SK-N-SH treated with all-trans-retinoic acid at 6 μM for 48 hours (cell line): ENCODE results near the gene SNRPA1.

Source experiments
- CREB5 ChIP-seq: fragments of 250-450 bp; sonication (Bioruptor Pico); IDR thresholded peaks from 2 replicates; pipeline ENCODE4 v1.5.1; 2020; ENCODE audit warnings: low read depth, mild to moderate bottlenecking, moderate library complexity
- OSR1 ChIP-seq: fragments of 250-450 bp; sonication (Bioruptor Pico); IDR thresholded peaks from 2 replicates; pipeline ENCODE4 v1.8.0; 2022; ENCODE audit warnings: moderate library complexity, mild to moderate bottlenecking, inconsistent platforms
- ZFP30 ChIP-seq: fragments of 450-650 bp; formaldehyde crosslinking; IDR thresholded peaks from 2 replicates; pipeline ENCODE4 v1.5.0; 2022; ENCODE audit warnings: mild to moderate bottlenecking, moderate library complexity
- ZNF565 ChIP-seq: fragments of 450-650 bp; formaldehyde crosslinking; conservative IDR thresholded peaks from 2 replicates; pipeline ENCODE4 v1.5.0; 2020; ENCODE audit warnings: low read depth, mild to moderate bottlenecking, moderate library complexity

DNA sequence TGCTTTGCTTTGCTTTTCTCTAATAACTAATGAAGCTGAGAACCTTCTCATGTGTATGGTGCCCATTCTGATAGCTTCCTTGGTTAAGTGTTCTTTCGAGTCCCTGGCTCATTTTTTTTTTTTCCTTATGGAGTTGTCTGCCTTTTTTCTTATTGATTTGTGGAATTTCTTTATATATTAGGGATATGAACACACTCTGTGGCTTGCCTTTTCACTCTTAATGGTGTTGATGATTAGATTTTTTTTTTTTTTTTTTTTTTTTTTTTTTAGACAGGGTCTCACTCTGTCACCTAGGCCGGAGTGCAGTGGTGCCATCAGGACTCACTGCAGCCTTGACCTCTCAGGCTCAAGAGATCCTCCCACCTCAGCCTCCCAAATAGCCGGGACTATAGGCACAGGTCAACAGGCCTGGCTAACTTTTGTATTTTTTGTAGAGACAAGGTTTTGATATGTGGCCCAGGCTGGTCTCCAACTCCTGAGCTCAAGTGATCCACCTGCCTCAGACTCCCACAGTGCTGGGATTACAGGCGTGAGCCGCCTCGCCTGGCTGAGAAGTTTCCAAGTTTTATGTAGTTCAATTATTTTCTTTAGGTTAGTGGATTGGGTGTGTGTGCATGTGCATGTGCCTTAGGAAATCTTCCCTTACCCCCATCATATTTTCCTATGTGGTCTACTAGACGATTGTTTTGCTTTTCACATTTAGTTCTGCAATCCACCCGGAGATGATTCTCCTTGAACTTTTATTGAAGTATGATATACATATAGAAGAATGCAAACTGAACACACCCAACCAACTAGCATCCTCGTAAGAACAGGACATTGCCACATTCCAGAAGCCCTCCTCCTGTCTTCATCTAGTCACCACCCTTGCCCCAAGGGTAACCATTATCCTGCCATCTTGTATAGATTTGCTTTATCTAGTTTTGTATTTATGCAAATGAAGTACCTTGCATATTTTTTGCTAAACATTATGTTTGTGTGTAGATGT, 1.7 kb upstream of the SNRPA1 start:
- TF ChIP-seq ZNF565 (CRISPR knock-in tag) (no peak), OSR1 (CRISPR knock-in tag) (no peak), CREB5 (no peak), ZFP30 (no peak)
